Measurements from ENCODE around the gene MIS12. TPM values are rescaled to one million over a fixed set of nuclear protein-coding genes. Genes with fewer than 3 reads are reported as not detected.
A peak's percentile ranks its signal among the peaks of the same experiment; 100 is the strongest.

Gene MIS12, protein sequence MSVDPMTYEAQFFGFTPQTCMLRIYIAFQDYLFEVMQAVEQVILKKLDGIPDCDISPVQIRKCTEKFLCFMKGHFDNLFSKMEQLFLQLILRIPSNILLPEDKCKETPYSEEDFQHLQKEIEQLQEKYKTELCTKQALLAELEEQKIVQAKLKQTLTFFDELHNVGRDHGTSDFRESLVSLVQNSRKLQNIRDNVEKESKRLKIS
- total RNA-seq (2012; rRNA removed) (11.7 and 18.1 TPM in 2 replicates), polyA plus RNA-seq (2012; rRNA removed) (5.7 and 7.5 TPM in 2 replicates), Bru-seq, nascent RNA (percentile 76 among the genes with signal in this experiment), BruChase-seq, experiment 1, labeled RNA remaining after a 6-hour chase (percentile 79 among the genes with signal in this experiment), BruChase-seq, experiment 2, labeled RNA remaining after a 2-hour chase (percentile 80 among the genes with signal in this experiment)
- 1.5 and 1.8 TPM in 2 replicates for polyA plus RNA-seq (2012; cell fraction: cytosol; rRNA removed)
- polyA plus RNA-seq (2012; cell fraction: nucleus; rRNA removed; ENCODE audit: low replicate concordance), result 1.7 and 10.0 TPM in 2 replicates
- long read RNA-seq, transcript MIS12-202 (2 exons, 2,204 nt), result major isoform, 14 of 25 reads
- long read RNA-seq, partial matches to known transcripts, result 1 of 25 reads
- long read RNA-seq, other reads (novel, unspliced or antisense), result 5 of 25 reads

DNA sequence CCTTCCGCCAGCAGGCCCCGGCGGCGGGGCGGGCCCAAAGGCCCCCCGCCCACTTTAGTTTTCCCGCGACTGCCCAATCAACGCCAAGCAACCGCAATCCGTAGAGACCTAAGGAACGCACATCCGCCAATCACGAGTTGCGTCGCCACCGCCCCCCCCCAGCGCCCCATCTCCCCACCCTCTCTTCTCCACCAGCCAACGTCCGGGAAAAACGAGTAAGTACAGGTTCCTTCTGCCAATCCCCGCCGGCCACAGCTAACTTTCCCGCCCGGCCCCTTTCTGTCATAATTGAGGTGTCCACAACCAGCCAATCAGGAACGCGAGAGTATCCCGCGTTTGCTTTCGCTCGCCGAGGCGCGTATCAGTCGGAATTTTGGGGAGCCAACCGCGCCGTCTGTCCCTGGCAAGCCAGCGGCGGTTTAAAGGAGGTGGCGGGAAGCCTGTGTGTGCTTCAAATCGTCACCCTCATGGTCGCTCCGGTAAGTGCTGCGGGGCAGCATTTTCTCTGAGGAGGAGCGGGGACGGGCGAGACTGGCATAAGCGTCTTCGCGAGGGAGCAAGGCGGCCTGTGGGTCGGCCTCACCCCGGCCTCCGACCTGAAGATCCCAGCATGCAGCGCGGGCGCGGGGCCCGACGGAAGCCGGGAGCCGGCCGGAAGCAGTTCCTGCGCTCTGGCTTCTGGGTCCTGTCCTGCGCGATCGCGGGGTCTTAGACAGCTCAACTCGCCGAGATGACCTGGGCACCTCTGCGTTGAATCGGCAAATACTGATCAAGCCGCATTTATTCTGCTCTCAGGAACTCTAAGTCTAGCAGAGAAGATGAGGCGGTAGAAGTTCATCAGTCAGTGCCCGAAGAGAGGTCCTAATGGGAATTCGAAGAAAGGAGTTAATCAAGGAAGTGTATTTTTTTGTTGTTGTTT, at the start of gene MIS12:
TSS of gene MIS12 (plus strand) at position 361 of the 919 bp plus-strand sequence. CDS start 2,297 bp downstream, outside the sequence.
- no peaks in the 10 kb centered on the region; the same call in 1 of the 2 replicates for H3K9me1 ChIP-seq (ENCODE audit: insufficient read depth, low read length)
- H3K79me1 ChIP-seq (ENCODE audit: low read depth in 1 of 2, low read length in 2 of 2), result peaks cover 45 to 60% of the 10 kb centered on the region in 2 experiments
- peak; percentile 98 for DNase-seq
- ChIA-PET POLR2A (ENCODE audit: unreplicated experiment) (interaction anchor here (0.7 to 1.1 kb wide), 4 partner anchors 12 to 43 kb away, joined by 3 to 5 read pairs (median 4); a partner anchor contains a TSS), CTCF (no interaction called here)
- H3K23ac ChIP-seq (ENCODE audit: low read depth, low read length), result peak within 1 kb of the TSS; percentile 97
- H3K36me3 ChIP-seq (ENCODE audit: control insufficient read depth, insufficient read depth, low read length), result peaks cover 18% of the 10 kb centered on the region
- no peaks in the 10 kb centered on the region for H3K27me3 ChIP-seq (ENCODE audit: control insufficient read depth, insufficient read depth, low read length)
- H3K4me2 ChIP-seq (ENCODE audit: low read depth, low read length), result peak within 1 kb of the TSS; percentile 100
- BruUV-seq (replicated peaks), result no TSS peak
- peak within 1 kb of the TSS; percentile 98 for H3K9ac ChIP-seq (ENCODE audit: low read depth, low read length)
- peak within 1 kb of the TSS; percentile 99 for H3K56ac ChIP-seq (ENCODE audit: extremely low read depth, insufficient read depth, low read length)
- peaks cover 4% of the 10 kb centered on the region for H4K20me1 ChIP-seq (ENCODE audit: insufficient read depth, low read length)
- H2BK15ac ChIP-seq (ENCODE audit: low read depth, low read length), result peak within 1 kb of the TSS; percentile 62; the same call in 1 of the 3 replicates
- H2AFZ ChIP-seq (replicated peaks; ENCODE audit: low read length, poor library complexity), result peak within 1 kb of the TSS; percentile 99
- H4K91ac ChIP-seq (ENCODE audit: insufficient read depth, low read depth, low read length), result peak within 1 kb of the TSS; percentile 96
- H3K4me1 ChIP-seq (ENCODE audit: control insufficient read depth, insufficient read depth, low read length), result peaks cover 2% of the 10 kb centered on the region; the same call in 1 of the 2 replicates
- H2BK120ac ChIP-seq (ENCODE audit: low read depth, low read length), result peak within 1 kb of the TSS; percentile 84
- H4K5ac ChIP-seq (ENCODE audit: low read depth, low read length), result peak within 1 kb of the TSS; percentile 97
- intact Hi-C loops (cut with micrococcal nuclease), result loop anchor here (1.0 to 5.0 kb wide), 4 partner anchors 30 to 936 kb away; partner anchors contain the start of gene NLRP1
- peak within 1 kb of the TSS; percentile 99 to 100 for H4K8ac ChIP-seq (ENCODE audit: low read depth in 2 of 2, low read length in 2 of 2)
- H3K4ac ChIP-seq (ENCODE audit: low read depth, low read length), result peak within 1 kb of the TSS; percentile 99
- WGBS, 2 experiments (ENCODE audit: extremely low coverage in 2 of 2, insufficient read length in 1 of 2), result 1% methylated on average over 39 of the region's 77 CpGs; no CpG with 5 or more reads in 1 of the 2 experiments
- dilution Hi-C loops (cut with HindIII; ENCODE audit: low sequenced_read_pairs, unreplicated experiment), result no loop called here
- in situ Hi-C loops (cut with MboI; ENCODE audit: low sequenced_read_pairs), result no loop called here
- no peak within 1 kb of the TSS for H2BK20ac ChIP-seq (ENCODE audit: low read depth, low read length)
- H3K18ac ChIP-seq (ENCODE audit: low read depth, low read length), result peak within 1 kb of the TSS; percentile 82
- peak within 1 kb of the TSS; percentile 96 for H2BK5ac ChIP-seq (ENCODE audit: low read depth, low read length, poor library complexity, severe bottlenecking)
- peak within 1 kb of the TSS; percentile 100 for H3K14ac ChIP-seq (replicated peaks; ENCODE audit: low read depth, low read length)
- H3K9me3 ChIP-seq (ENCODE audit: control insufficient read depth, insufficient read depth, low read length), result no peaks in the 10 kb centered on the region
- H2AK9ac ChIP-seq (replicated peaks; ENCODE audit: low read depth, low read length, poor library complexity), result peak within 1 kb of the TSS; percentile 96
- peak within 1 kb of the TSS; percentile 97 for H3K4me3 ChIP-seq (ENCODE audit: insufficient read depth, low read depth, low read length)
- ATAC-seq (ENCODE audit: low read depth), result peak; percentile 94
- H2AK5ac ChIP-seq (ENCODE audit: low read depth, low read length), result peak within 1 kb of the TSS; percentile 97
- H3K27ac ChIP-seq (ENCODE audit: insufficient read depth, low read length), result peak within 1 kb of the TSS; percentile 98
- TF ChIP-seq CEBPB (IDR thresholded peaks at IDR 0.05; ENCODE audit: low read depth, low read length) (no peak), MXI1 (IDR thresholded peaks at IDR 0.05; ENCODE audit: borderline replicate concordance, low read depth, low read length) (peak; percentile 94), MAZ (IDR thresholded peaks at IDR 0.05; ENCODE audit: borderline replicate concordance, low read depth, low read length) (peak; percentile 27; the same call in 1 of the 2 replicates), MAFK (IDR thresholded peaks at IDR 0.05; ENCODE audit: low read depth, low read length) (no peak), BHLHE40 (IDR thresholded peaks at IDR 0.05; ENCODE audit: low read depth, low read length) (no peak), SMC3 (IDR thresholded peaks at IDR 0.05; ENCODE audit: low read depth, low read length) (no peak), FOS (IDR thresholded peaks at IDR 0.05; ENCODE audit: low read depth, low read length) (no peak; the same call in 1 of the 2 replicates)
- TF ChIP-seq, protein P1, sequence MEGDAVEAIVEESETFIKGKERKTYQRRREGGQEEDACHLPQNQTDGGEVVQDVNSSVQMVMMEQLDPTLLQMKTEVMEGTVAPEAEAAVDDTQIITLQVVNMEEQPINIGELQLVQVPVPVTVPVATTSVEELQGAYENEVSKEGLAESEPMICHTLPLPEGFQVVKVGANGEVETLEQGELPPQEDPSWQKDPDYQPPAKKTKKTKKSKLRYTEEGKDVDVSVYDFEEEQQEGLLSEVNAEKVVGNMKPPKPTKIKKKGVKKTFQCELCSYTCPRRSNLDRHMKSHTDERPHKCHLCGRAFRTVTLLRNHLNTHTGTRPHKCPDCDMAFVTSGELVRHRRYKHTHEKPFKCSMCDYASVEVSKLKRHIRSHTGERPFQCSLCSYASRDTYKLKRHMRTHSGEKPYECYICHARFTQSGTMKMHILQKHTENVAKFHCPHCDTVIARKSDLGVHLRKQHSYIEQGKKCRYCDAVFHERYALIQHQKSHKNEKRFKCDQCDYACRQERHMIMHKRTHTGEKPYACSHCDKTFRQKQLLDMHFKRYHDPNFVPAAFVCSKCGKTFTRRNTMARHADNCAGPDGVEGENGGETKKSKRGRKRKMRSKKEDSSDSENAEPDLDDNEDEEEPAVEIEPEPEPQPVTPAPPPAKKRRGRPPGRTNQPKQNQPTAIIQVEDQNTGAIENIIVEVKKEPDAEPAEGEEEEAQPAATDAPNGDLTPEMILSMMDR (conservative IDR thresholded peaks at IDR 0.05; ENCODE audit: low read depth, low read length), result no peak
- TF ChIP-seq, protein P2, sequence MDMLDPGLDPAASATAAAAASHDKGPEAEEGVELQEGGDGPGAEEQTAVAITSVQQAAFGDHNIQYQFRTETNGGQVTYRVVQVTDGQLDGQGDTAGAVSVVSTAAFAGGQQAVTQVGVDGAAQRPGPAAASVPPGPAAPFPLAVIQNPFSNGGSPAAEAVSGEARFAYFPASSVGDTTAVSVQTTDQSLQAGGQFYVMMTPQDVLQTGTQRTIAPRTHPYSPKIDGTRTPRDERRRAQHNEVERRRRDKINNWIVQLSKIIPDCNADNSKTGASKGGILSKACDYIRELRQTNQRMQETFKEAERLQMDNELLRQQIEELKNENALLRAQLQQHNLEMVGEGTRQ (IDR thresholded peaks at IDR 0.05; ENCODE audit: low read depth, low read length), result no peak

All from IMR-90 (cell line).